Activated CD4-positive, alpha-beta memory T cell treated with anti-CD3 and anti-CD28 coated beads for 36 hours (primary cell): ENCODE results near the gene CD99L2. TPM values are rescaled to one million over a fixed set of nuclear protein-coding genes. Genes with fewer than 3 reads are reported as not detected.
A peak's percentile ranks its signal among the peaks of the same experiment; 100 is the strongest.

Experiments used
- CTCF ChIA-PET: fragments of 350-600 bp; sonication (Branson Sonifier 250); formaldehyde crosslinking; loops from one replicate; lab custom pipeline; 2021; ENCODE audit warnings: antibody characterized with exemption, inconsistent platforms; lab: Charles Lee
- POLR2A ChIA-PET: fragments of 350-600 bp; sonication (Branson Sonifier 250); formaldehyde crosslinking; loops from one replicate; lab custom pipeline; 2021; ENCODE audit warnings: antibody characterized with exemption; lab: Charles Lee
- DNase-seq: peaks from one replicate; pipeline ENCODE4 v3.0.0-alpha.2; 2020
- H3K27ac Mint-ChIP-seq: one replicate; pipeline ENCODE4 v1.8.0; 2021; ENCODE audit warnings: mixed read lengths
- H3K27me3 Mint-ChIP-seq: one replicate; pipeline ENCODE4 v1.8.0; 2021; ENCODE audit warnings: mixed read lengths
- H3K36me3 Mint-ChIP-seq: one replicate; pipeline ENCODE4 v1.8.0; 2021; ENCODE audit warnings: mixed read lengths
- H3K4me1 Mint-ChIP-seq: one replicate; pipeline ENCODE4 v1.8.0; 2021; ENCODE audit warnings: low read depth, mixed read lengths
- H3K4me3 Mint-ChIP-seq: one replicate; pipeline ENCODE4 v1.8.0; 2021; ENCODE audit warnings: mild to moderate bottlenecking, mixed read lengths
- H3K9me3 Mint-ChIP-seq: one replicate; pipeline ENCODE4 v1.8.0; 2021; ENCODE audit warnings: mixed read lengths
- intact Hi-C: fragments of 100-400 bp; cut with micrococcal nuclease; formaldehyde crosslinking; loops from one replicate; pipeline ENCODE4 v1.15.1; 2023
- total RNA-seq, 2 experiments: library from RNA; stranded (reverse); gene quantifications; one replicate each; pipeline ENCODE4 v1.2.3, GENCODE V29; 2021

CD99L2 gene
- total RNA-seq, 2 experiments from 2014 or later = 14.9 to 15.7 TPM

GRCh38 chrX:150773117-150773516, 125.4 kb downstream of the CD99L2 start:
- POLR2A ChIA-PET = no interaction called here

GRCh38 chrX:150772150-150772970, 126.1 kb downstream of the CD99L2 start:
- no peaks in the 10 kb centered on the region for H3K36me3 Mint-ChIP-seq
- POLR2A ChIA-PET = interaction anchor here (1.1 kb wide), 1 partner anchor 310 kb away, joined by 6 read pairs; no protein-coding TSS in a partner anchor

More at GRCh38 chrX:150773117-150773516, 125.4 kb downstream of the CD99L2 start:
- no peaks in the 10 kb centered on the region for H3K9me3 Mint-ChIP-seq
- no peak overlapping the region for H3K27ac Mint-ChIP-seq
- no peaks in the 10 kb centered on the region for H3K27me3 Mint-ChIP-seq
- CTCF ChIA-PET = interaction anchor here (1.5 to 4.8 kb wide), 2 partner anchors 218 to 309 kb away, joined by 5 to 120 read pairs; no protein-coding TSS in a partner anchor
- intact Hi-C loops = loop anchor here (5.0 to 10.0 kb wide), 2 partner anchors 122 to 209 kb away; partner anchors contain the start of genes CD99L2 and HMGB3
- H3K36me3 Mint-ChIP-seq = no peaks in the 10 kb centered on the region
- H3K4me3 Mint-ChIP-seq = no peak overlapping the region
- no peak for DNase-seq
- H3K4me1 Mint-ChIP-seq = peaks cover under 1% of the 10 kb centered on the region

GRCh38 chrX:150771116-150771515, 127.4 kb downstream of the CD99L2 start:
- Mint-ChIP-seq H3K27me3 (no peaks in the 10 kb centered on the region), H3K4me3 (no peak overlapping the region), H3K4me1 (peaks cover 10% of the 10 kb centered on the region), H3K36me3 (no peaks in the 10 kb centered on the region), H3K9me3 (no peaks in the 10 kb centered on the region), H3K27ac (no peak overlapping the region)
- ChIA-PET CTCF (interaction anchor here (1.5 to 4.8 kb wide), 5 partner anchors 9 to 380 kb away, joined by 5 to 120 read pairs (median 9); no protein-coding TSS in a partner anchor), POLR2A (no interaction called here)
- DNase-seq = no peak
- intact Hi-C loops = loop anchor here (5.0 to 10.0 kb wide), 2 partner anchors 124 to 211 kb away; partner anchors contain the start of genes CD99L2 and HMGB3

More at GRCh38 chrX:150772150-150772970, 126.1 kb downstream of the CD99L2 start:
- Mint-ChIP-seq H3K27me3 (no peaks in the 10 kb centered on the region), H3K4me3 (no peak overlapping the region), H3K4me1 (peaks cover 7% of the 10 kb centered on the region), H3K9me3 (no peaks in the 10 kb centered on the region), H3K27ac (no peak overlapping the region)
- CTCF ChIA-PET = interaction anchor here (0.6 to 4.8 kb wide), 21 partner anchors 10 to 379 kb away, joined by 3 to 120 read pairs (median 4); partner anchors contain the start of gene HMGB3
- intact Hi-C loops = loop anchor here (1.0 to 10.0 kb wide), 4 partner anchors 122 to 310 kb away; partner anchors contain the start of genes CD99L2 and HMGB3
- peak; percentile 81 for DNase-seq

GRCh38 chrX:150770623-150771022, 127.8 kb downstream of the CD99L2 start:
- intact Hi-C loops = loop anchor here (5.0 to 10.0 kb wide), 2 partner anchors 124 to 212 kb away; partner anchors contain the start of genes CD99L2 and HMGB3
- POLR2A ChIA-PET = no interaction called here
- no peak overlapping the region for H3K4me3 Mint-ChIP-seq

GRCh38 chrX:150769408-150769807, 129.1 kb downstream of the CD99L2 start:
- Mint-ChIP-seq H3K27me3 (no peaks in the 10 kb centered on the region), H3K4me1 (peaks cover 10% of the 10 kb centered on the region), H3K4me3 (no peak overlapping the region), H3K9me3 (no peaks in the 10 kb centered on the region), H3K36me3 (no peaks in the 10 kb centered on the region), H3K27ac (no peak overlapping the region)
- intact Hi-C loops = no loop called here
- ChIA-PET POLR2A (interaction anchor here (0.6 kb wide), 1 partner anchor 61 kb away, joined by 3 read pairs; no protein-coding TSS in a partner anchor), CTCF (interaction anchor here (1.3 to 4.8 kb wide), 3 partner anchors 216 to 313 kb away, joined by 5 to 120 read pairs (median 14); no protein-coding TSS in a partner anchor)
- no peak for DNase-seq

More at GRCh38 chrX:150770623-150771022, 127.8 kb downstream of the CD99L2 start:
- no peaks in the 10 kb centered on the region for H3K27me3 Mint-ChIP-seq
- no peaks in the 10 kb centered on the region for H3K36me3 Mint-ChIP-seq
- H3K9me3 Mint-ChIP-seq = no peaks in the 10 kb centered on the region
- CTCF ChIA-PET = interaction anchor here (1.9 to 4.8 kb wide), 2 partner anchors 231 to 312 kb away, joined by 10 to 120 read pairs; no protein-coding TSS in a partner anchor
- H3K27ac Mint-ChIP-seq = no peak overlapping the region
- peaks cover 10% of the 10 kb centered on the region for H3K4me1 Mint-ChIP-seq
- no peak for DNase-seq

GRCh38 chrX:150768580-150769190, 129.8 kb downstream of the CD99L2 start:
- POLR2A ChIA-PET = no interaction called here
- intact Hi-C loops = no loop called here
- no peaks in the 10 kb centered on the region for H3K9me3 Mint-ChIP-seq
- no peaks in the 10 kb centered on the region for H3K36me3 Mint-ChIP-seq
- no peaks in the 10 kb centered on the region for H3K27me3 Mint-ChIP-seq
- CTCF ChIA-PET = interaction anchor here (1.3 to 2.2 kb wide), 2 partner anchors 216 to 314 kb away, joined by 5 to 14 read pairs; no protein-coding TSS in a partner anchor
- H3K27ac Mint-ChIP-seq = no peak overlapping the region
- DNase-seq = no peak
- H3K4me3 Mint-ChIP-seq = no peak overlapping the region
- H3K4me1 Mint-ChIP-seq = peaks cover 10% of the 10 kb centered on the region

- Mint-ChIP-seq H3K4me3 (no peak overlapping the region), H3K27ac (no peak overlapping the region), H3K4me1 (peaks cover 10% of the 10 kb centered on the region), H3K27me3 (no peaks in the 10 kb centered on the region), H3K36me3 (no peaks in the 10 kb centered on the region), H3K9me3 (no peaks in the 10 kb centered on the region)
- no peak for DNase-seq
- ChIA-PET CTCF (interaction anchor here (2.2 kb wide), 1 partner anchor 314 kb away, joined by 14 read pairs; no protein-coding TSS in a partner anchor), POLR2A (interaction anchor here (1.5 kb wide), 1 partner anchor 215 kb away, joined by 4 read pairs; the partner anchor contains the start of gene HMGB3)
- intact Hi-C loops = no loop called here
Measured at GRCh38 chrX:150768132-150768485, 130.4 kb downstream of the CD99L2 start.

- H3K27ac Mint-ChIP-seq = no peak overlapping the region
- intact Hi-C loops = no loop called here
- H3K27me3 Mint-ChIP-seq = no peaks in the 10 kb centered on the region
- H3K9me3 Mint-ChIP-seq = no peaks in the 10 kb centered on the region
- H3K4me1 Mint-ChIP-seq = peaks cover 10% of the 10 kb centered on the region
- ChIA-PET POLR2A (interaction anchor here (1.5 kb wide), 1 partner anchor 216 kb away, joined by 4 read pairs; the partner anchor contains the start of gene HMGB3), CTCF (interaction anchor here (2.2 kb wide), 1 partner anchor 315 kb away, joined by 14 read pairs; no protein-coding TSS in a partner anchor)
- H3K36me3 Mint-ChIP-seq = no peaks in the 10 kb centered on the region
- peak; percentile 44 for DNase-seq
- H3K4me3 Mint-ChIP-seq = no peak overlapping the region
Measured at GRCh38 chrX:150767475-150768131, 130.9 kb downstream of the CD99L2 start.

- Mint-ChIP-seq H3K27me3 (no peaks in the 10 kb centered on the region), H3K27ac (no peak overlapping the region), H3K4me3 (no peak overlapping the region), H3K4me1 (peaks cover 10% of the 10 kb centered on the region), H3K36me3 (no peaks in the 10 kb centered on the region), H3K9me3 (no peaks in the 10 kb centered on the region)
- intact Hi-C loops = no loop called here
- ChIA-PET CTCF (interaction anchor here (2.2 kb wide), 1 partner anchor 315 kb away, joined by 14 read pairs; no protein-coding TSS in a partner anchor), POLR2A (interaction anchor here (1.5 kb wide), 1 partner anchor 216 kb away, joined by 4 read pairs; the partner anchor contains the start of gene HMGB3)
- no peak for DNase-seq
Measured at GRCh38 chrX:150767045-150767395, 131.4 kb downstream of the CD99L2 start.

GRCh38 chrX:150766351-150767044, 132.0 kb downstream of the CD99L2 start:
- H3K9me3 Mint-ChIP-seq = no peaks in the 10 kb centered on the region
- no peaks in the 10 kb centered on the region for H3K36me3 Mint-ChIP-seq
- H3K4me3 Mint-ChIP-seq = no peak overlapping the region
- CTCF ChIA-PET = no interaction called here
- no peak overlapping the region for H3K27ac Mint-ChIP-seq
- no peaks in the 10 kb centered on the region for H3K27me3 Mint-ChIP-seq
- intact Hi-C loops = no loop called here
- POLR2A ChIA-PET = interaction anchor here (1.5 kb wide), 1 partner anchor 217 kb away, joined by 4 read pairs; the partner anchor contains the start of gene HMGB3
- peaks cover 10% of the 10 kb centered on the region for H3K4me1 Mint-ChIP-seq
- DNase-seq = no peak
